Stimulated activated CD4-positive, alpha-beta T cell treated with anti-CD3 and anti-CD28 coated beads, Interleukin-4, amount 100 ng/mL, for 48 hours (primary cell): ENCODE results near the gene PLCZ1.
"Not testable (repeated sequence)": the region's sequence is repeated elsewhere in the genome, so short reads cannot be mapped to it uniquely, and the experiment has no call there.

Source experiments
- DNase-seq, 2 donors: peaks; one replicate each; pipeline ENCODE4 v3.0.0-alpha.2; 2020; ENCODE audit warnings: low read depth in 2 of 2

PLCZ1 gene

GRCh38 chr12:18737819-18738218 lies at the start of gene PLCZ1, which contains the start of gene CAPZA3:
PLCZ1 (minus strand) TSS chr12:18738012; CDS start chr12:18737371, 641 bp downstream.
CAPZA3 (plus strand) TSS chr12:18738119; CDS start chr12:18738269, 150 bp downstream.
- no peak for DNase-seq

- DNase-seq: not testable (repeated sequence)
Observed at GRCh38 chr12:18785465-18785864, 47.7 kb upstream of the PLCZ1 start.

- no peak for DNase-seq
Observed at GRCh38 chr12:18782827-18783226, 45.0 kb upstream of the PLCZ1 start.

GRCh38 chr12:18766479-18766878 lies 28.7 kb upstream of the PLCZ1 start:
- DNase-seq: not testable (repeated sequence)

GRCh38 chr12:18755341-18755740 lies 17.5 kb upstream of the PLCZ1 start:
- no peak for DNase-seq

GRCh38 chr12:18754124-18754707 lies 16.4 kb upstream of the PLCZ1 start:
- no peak for DNase-seq

GRCh38 chr12:18753481-18754123 lies 15.8 kb upstream of the PLCZ1 start:
- DNase-seq: no peak

GRCh38 chr12:18752947-18753346 lies 15.1 kb upstream of the PLCZ1 start:
- no peak for DNase-seq

- DNase-seq: no peak
Observed at GRCh38 chr12:18752280-18752920, 14.6 kb upstream of the PLCZ1 start.

GRCh38 chr12:18751866-18752265 lies 14.1 kb upstream of the PLCZ1 start:
- no peak for DNase-seq

GRCh38 chr12:18750085-18750484 lies 12.3 kb upstream of the PLCZ1 start:
- DNase-seq: no peak

- DNase-seq: no peak
Observed at GRCh38 chr12:18749386-18749957, 11.7 kb upstream of the PLCZ1 start.

GRCh38 chr12:18747895-18748294 lies 10.1 kb upstream of the PLCZ1 start:
- no peak for DNase-seq

GRCh38 chr12:18731156-18731555 lies 6.7 kb downstream of the PLCZ1 start:
- DNase-seq: no peak

GRCh38 chr12:18723752-18724151 lies 14.1 kb downstream of the PLCZ1 start:
- DNase-seq: no peak

GRCh38 chr12:18721452-18721851 lies 16.4 kb downstream of the PLCZ1 start:
- DNase-seq: no peak

- no peak for DNase-seq
Observed at GRCh38 chr12:18720690-18721089, 17.1 kb downstream of the PLCZ1 start.

GRCh38 chr12:18719922-18720510 lies 17.8 kb downstream of the PLCZ1 start:
- no peak for DNase-seq

GRCh38 chr12:18718462-18718861 lies 19.4 kb downstream of the PLCZ1 start:
- DNase-seq: no peak

GRCh38 chr12:18716236-18716635 lies 21.6 kb downstream of the PLCZ1 start:
- DNase-seq: no peak

GRCh38 chr12:18706798-18707197 lies 31.0 kb downstream of the PLCZ1 start:
- DNase-seq: no peak

GRCh38 chr12:18703911-18704310 lies 33.9 kb downstream of the PLCZ1 start:
- DNase-seq: no peak
